SK-N-SH (cell line): ENCODE data around the gene CPLX1.

Source experiments
- CTCF ChIP-seq: fragments of 200-600 bp; sonication (generic); IDR thresholded peaks from 2 replicates; pipeline ENCODE4 v1.6.1; 2017; ENCODE audit warnings: antibody characterized with exemption, mild to moderate bottlenecking, moderate library complexity
- EP300 ChIP-seq, 2 experiments: IDR thresholded peaks; 2 replicates each; pipeline versions ENCODE4 v1.4.0 to v1.6.1; 2012; ENCODE audit warnings: borderline replicate concordance in 1 of 2, low read depth in 1 of 2, low read length in 1 of 2
- FOSL2 ChIP-seq: IDR thresholded peaks from 2 replicates; pipeline ENCODE4 v1.4.0; 2012; ENCODE audit warnings: low read depth, mild to moderate bottlenecking, moderate library complexity, borderline replicate concordance
- FOXM1 ChIP-seq: IDR thresholded peaks from 2 replicates; pipeline ENCODE4 v1.4.0; 2012; ENCODE audit warnings: low read depth, mild to moderate bottlenecking
- IRF3 ChIP-seq: fragments of 150-350 bp; IDR thresholded peaks from 2 replicates; pipeline ENCODE4 v1.6.1; 2016; ENCODE audit warnings: mild to moderate bottlenecking, low read depth, low read length
- NRF1 ChIP-seq: IDR thresholded peaks from 2 replicates; pipeline ENCODE4 v1.6.1; 2012; ENCODE audit warnings: low read depth, mild to moderate bottlenecking, low read length
- POLR2AphosphoS5 ChIP-seq: IDR thresholded peaks from 2 replicates; pipeline ENCODE4 v1.6.1; 2012; ENCODE audit warnings: low read depth, low read length
- SMC3 ChIP-seq: IDR thresholded peaks from 2 replicates; pipeline ENCODE4 v1.6.1; 2012; ENCODE audit warnings: low read depth, low read length, improper control_type of control experiment
- TAF1 ChIP-seq: IDR thresholded peaks from 2 replicates; pipeline ENCODE4 v1.6.1; 2012; ENCODE audit warnings: low read depth, mild to moderate bottlenecking, low read length, moderate library complexity, borderline replicate concordance
- TCF12 ChIP-seq: IDR thresholded peaks from 2 replicates; pipeline ENCODE4 v1.4.0; 2012
- USF1 ChIP-seq: IDR thresholded peaks from 2 replicates; pipeline ENCODE4 v1.4.0; 2012; ENCODE audit warnings: low read depth, borderline replicate concordance
- USF2 ChIP-seq: fragments of 150-350 bp; IDR thresholded peaks from 2 replicates; pipeline ENCODE4 v1.6.1; 2017; ENCODE audit warnings: antibody characterized with exemption, low read length, low read depth, borderline replicate concordance
- YY1 ChIP-seq: IDR thresholded peaks from 2 replicates; pipeline ENCODE4 v1.4.0; 2012; ENCODE audit warnings: low read depth, mild to moderate bottlenecking

GRCh38 chr4:768995-769394 is 56.9 kb downstream of the CPLX1 start:
- TF ChIP-seq CTCF (no peak), POLR2AphosphoS5 (no peak), NRF1 (no peak), TCF12 (no peak), EP300 (IDR thresholded peaks at IDR 0.05; ENCODE audit: borderline replicate concordance in 1 of 2, low read depth in 1 of 2, low read length in 1 of 2) (no peak), USF1 (no peak), TAF1 (no peak), USF2 (no peak), FOSL2 (no peak), YY1 (no peak), FOXM1 (no peak), SMC3 (no peak), IRF3 (no peak)
